ENCODE measurements around the gene TMPRSS2. TPM values are rescaled to one million over a fixed set of nuclear protein-coding genes. Genes with fewer than 3 reads are reported as not detected.

Gene TMPRSS2
- total RNA-seq, 2 donors from 2014 or later = 0.78 TPM; not detected in 1

GRCh38 chr21:41472753-41473548 lies 35.0 kb downstream of the TMPRSS2 start:
- no peaks in the 10 kb centered on the region for H3K9me3 ChIP-seq
- H3K4me1 ChIP-seq (ENCODE audit: control insufficient read depth in 1 of 2, low read depth in 2 of 2) = no peaks in the 10 kb centered on the region
- ATAC-seq (ENCODE audit: insufficient number of reproducible peaks, low FRiP score, low read depth) (no peak), DNase-seq (ENCODE audit: low spot score) (no peak)
- no peak overlapping the region for H3K27ac ChIP-seq
- no peak for TF ChIP-seq CTCF (IDR thresholded peaks at IDR 0.05)
- H3K27me3 ChIP-seq (replicated peaks; ENCODE audit: insufficient read depth) = no peaks in the 10 kb centered on the region
- no peaks in the 10 kb centered on the region for H3K36me3 ChIP-seq
- H3K4me3 ChIP-seq = no peak overlapping the region

GRCh38 chr21:41470054-41470453 lies 37.9 kb downstream of the TMPRSS2 start:
- H3K4me1 ChIP-seq (ENCODE audit: control insufficient read depth in 1 of 2, low read depth in 2 of 2) = peaks cover 0 to 9% of the 10 kb centered on the region in 2 donors
- no peak overlapping the region for H3K4me3 ChIP-seq
- H3K36me3 ChIP-seq = no peaks in the 10 kb centered on the region
- no peak overlapping the region for H3K27ac ChIP-seq
- no peak for TF ChIP-seq CTCF (IDR thresholded peaks at IDR 0.05)
- ATAC-seq (ENCODE audit: insufficient number of reproducible peaks, low FRiP score, low read depth) (no peak), DNase-seq (ENCODE audit: low spot score) (no peak)
- H3K9me3 ChIP-seq = no peaks in the 10 kb centered on the region
- H3K27me3 ChIP-seq (replicated peaks; ENCODE audit: insufficient read depth) = no peaks in the 10 kb centered on the region

- no peaks in the 10 kb centered on the region for H3K36me3 ChIP-seq
- H3K4me3 ChIP-seq = no peak overlapping the region
- DNase-seq (ENCODE audit: low spot score) (no peak), ATAC-seq (ENCODE audit: insufficient number of reproducible peaks, low FRiP score, low read depth) (no peak)
- H3K9me3 ChIP-seq = no peaks in the 10 kb centered on the region
- H3K27ac ChIP-seq = no peak overlapping the region
- H3K27me3 ChIP-seq (replicated peaks; ENCODE audit: insufficient read depth) = no peaks in the 10 kb centered on the region
- no peak for TF ChIP-seq CTCF (IDR thresholded peaks at IDR 0.05)
- H3K4me1 ChIP-seq (ENCODE audit: control insufficient read depth in 1 of 2, low read depth in 2 of 2) = peaks cover 0 to 9% of the 10 kb centered on the region in 2 donors
Measured at GRCh38 chr21:41466024-41466820, 41.7 kb downstream of the TMPRSS2 start.

- TF ChIP-seq CTCF (IDR thresholded peaks at IDR 0.05) = no peak
- Histone ChIP-seq H3K36me3 (no peaks in the 10 kb centered on the region), H3K27me3 (replicated peaks; ENCODE audit: insufficient read depth) (no peaks in the 10 kb centered on the region), H3K4me3 (no peak overlapping the region), H3K27ac (no peak overlapping the region), H3K9me3 (no peaks in the 10 kb centered on the region), H3K4me1 (ENCODE audit: control insufficient read depth in 1 of 2, low read depth in 2 of 2) (peaks cover 0 to 9% of the 10 kb centered on the region in 2 donors)
- no peak for ATAC-seq (ENCODE audit: insufficient number of reproducible peaks, low FRiP score, low read depth)
- no peak for DNase-seq (ENCODE audit: low spot score)
Measured at GRCh38 chr21:41465176-41465781, 42.7 kb downstream of the TMPRSS2 start.
